Omental fat pad (tissue), 4 donors: ENCODE results near the gene ATG9A. TPM values are rescaled to one million over a fixed set of nuclear protein-coding genes. Genes with fewer than 3 reads are reported as not detected.
A peak's percentile ranks its signal among the peaks of the same experiment; 100 is the strongest.

Experiments
- ATAC-seq: fragments of 150-250 bp; one replicate; pipeline ENCODE4 v1.9.1; 2016; ENCODE audit warnings: mild to moderate bottlenecking, moderate library complexity; ENCODE audit not compliant: low FRiP score
- DNase-seq: peaks from one replicate; pipeline ENCODE4 v3.0.0-alpha.2; 2019; ENCODE audit warnings: low spot score
- total RNA-seq, 4 donors: library from RNA; depleted of rRNA; stranded (reverse); fragments of >200 nt; gene quantifications; one replicate each; pipeline ENCODE4 v1.1.0, GENCODE V29; 2016
- TF ChIP-seq, protein P1 (sequence below), 3 donors: fragments of 450-650 bp; IDR thresholded peaks; one replicate each; pipeline ENCODE4 v1.5.1; 2016 to 2017; ENCODE audit warnings: antibody characterized with exemption in 3 of 3, mild to moderate bottlenecking in 3 of 3, moderate library complexity in 2 of 3

The ATG9A gene
- total RNA-seq, 4 donors from 2014 or later = 24.4 to 52.2 (median 38.6) TPM

- no peak for DNase-seq
- no peak for ATAC-seq
- TF ChIP-seq, protein P1, sequence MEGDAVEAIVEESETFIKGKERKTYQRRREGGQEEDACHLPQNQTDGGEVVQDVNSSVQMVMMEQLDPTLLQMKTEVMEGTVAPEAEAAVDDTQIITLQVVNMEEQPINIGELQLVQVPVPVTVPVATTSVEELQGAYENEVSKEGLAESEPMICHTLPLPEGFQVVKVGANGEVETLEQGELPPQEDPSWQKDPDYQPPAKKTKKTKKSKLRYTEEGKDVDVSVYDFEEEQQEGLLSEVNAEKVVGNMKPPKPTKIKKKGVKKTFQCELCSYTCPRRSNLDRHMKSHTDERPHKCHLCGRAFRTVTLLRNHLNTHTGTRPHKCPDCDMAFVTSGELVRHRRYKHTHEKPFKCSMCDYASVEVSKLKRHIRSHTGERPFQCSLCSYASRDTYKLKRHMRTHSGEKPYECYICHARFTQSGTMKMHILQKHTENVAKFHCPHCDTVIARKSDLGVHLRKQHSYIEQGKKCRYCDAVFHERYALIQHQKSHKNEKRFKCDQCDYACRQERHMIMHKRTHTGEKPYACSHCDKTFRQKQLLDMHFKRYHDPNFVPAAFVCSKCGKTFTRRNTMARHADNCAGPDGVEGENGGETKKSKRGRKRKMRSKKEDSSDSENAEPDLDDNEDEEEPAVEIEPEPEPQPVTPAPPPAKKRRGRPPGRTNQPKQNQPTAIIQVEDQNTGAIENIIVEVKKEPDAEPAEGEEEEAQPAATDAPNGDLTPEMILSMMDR (IDR thresholded peaks at IDR 0.05) = no peak
Measured at GRCh38 chr2:219182331-219183150, 46.9 kb downstream of the ATG9A start.

DNA sequence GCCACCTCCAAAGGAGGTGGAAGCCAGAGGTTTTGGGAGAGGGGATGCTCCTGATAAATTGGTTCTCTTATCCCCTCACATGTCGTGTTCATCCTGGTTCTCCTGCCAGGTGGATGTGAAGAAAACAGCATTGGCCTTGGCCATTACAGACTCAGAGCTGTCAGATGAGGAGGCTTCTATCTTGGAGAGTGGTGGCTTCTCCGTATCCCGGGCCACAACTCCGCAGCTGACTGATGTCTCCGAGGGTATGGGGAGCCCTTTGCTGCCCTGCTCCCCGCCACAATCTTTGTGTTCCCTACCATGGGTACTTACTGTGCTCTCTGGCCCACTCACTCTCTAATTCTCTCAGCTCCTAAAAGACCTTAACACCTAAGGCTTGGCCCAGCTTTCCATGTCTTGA is 47.9 kb downstream of the ATG9A start:
- ATAC-seq (no peak), DNase-seq (no peak)
- TF ChIP-seq, protein P1 (IDR thresholded peaks at IDR 0.05) = no peak

GRCh38 chr2:219180961-219181360 is 48.5 kb downstream of the ATG9A start:
- ATAC-seq = no peak
- DNase-seq = no peak
- TF ChIP-seq, protein P1 (IDR thresholded peaks at IDR 0.05) = no peak

DNA sequence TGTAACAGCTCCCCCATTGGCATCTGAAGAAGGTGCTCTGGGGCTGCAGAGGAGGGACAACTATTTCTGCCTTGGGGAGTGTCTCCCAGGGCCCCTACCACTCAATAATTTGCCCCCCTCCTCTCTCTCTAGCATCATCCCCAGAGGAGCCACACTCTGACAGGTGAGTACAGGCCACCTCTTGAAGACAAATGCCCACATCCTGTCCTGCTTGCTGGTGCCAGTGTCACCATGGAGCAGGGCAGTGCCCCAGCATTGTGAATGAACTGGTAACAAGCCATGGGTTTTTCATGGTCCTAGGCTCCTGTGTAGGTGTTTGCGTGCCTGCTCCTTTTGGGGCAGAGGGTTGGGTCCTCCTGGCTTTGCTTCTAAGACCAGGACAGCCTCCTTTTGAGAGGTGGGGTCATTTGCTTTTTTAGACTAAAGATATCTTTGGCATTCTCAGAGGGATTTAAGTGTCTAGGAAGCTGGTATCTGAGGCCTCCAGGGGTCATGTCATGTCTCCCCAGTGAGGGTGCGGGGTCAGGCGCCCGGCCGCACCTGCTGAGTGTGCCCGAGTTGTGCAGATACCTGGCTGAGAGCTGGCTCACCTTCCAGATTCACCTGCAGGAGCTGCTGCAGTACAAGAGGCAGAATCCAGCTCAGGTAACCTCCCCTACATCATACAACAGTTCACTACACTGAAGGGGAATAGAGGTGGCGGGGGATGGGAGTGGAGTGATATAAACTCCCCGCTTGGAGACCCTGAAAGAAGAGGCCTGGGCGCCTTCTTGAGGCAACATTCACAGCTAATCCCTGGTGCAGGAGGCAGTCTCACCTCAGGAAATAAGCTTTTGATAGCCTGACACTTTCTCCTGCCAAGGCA is 49.6 kb downstream of the ATG9A start:
- TF ChIP-seq, protein P1 (IDR thresholded peaks at IDR 0.05) = no peak
- ATAC-seq (no peak), DNase-seq (no peak)

GRCh38 chr2:219178377-219179175 is 50.9 kb downstream of the ATG9A start:
- no peak for ATAC-seq
- TF ChIP-seq, protein P1 (IDR thresholded peaks at IDR 0.05) = no peak
- peak; percentile 46 for DNase-seq

DNA sequence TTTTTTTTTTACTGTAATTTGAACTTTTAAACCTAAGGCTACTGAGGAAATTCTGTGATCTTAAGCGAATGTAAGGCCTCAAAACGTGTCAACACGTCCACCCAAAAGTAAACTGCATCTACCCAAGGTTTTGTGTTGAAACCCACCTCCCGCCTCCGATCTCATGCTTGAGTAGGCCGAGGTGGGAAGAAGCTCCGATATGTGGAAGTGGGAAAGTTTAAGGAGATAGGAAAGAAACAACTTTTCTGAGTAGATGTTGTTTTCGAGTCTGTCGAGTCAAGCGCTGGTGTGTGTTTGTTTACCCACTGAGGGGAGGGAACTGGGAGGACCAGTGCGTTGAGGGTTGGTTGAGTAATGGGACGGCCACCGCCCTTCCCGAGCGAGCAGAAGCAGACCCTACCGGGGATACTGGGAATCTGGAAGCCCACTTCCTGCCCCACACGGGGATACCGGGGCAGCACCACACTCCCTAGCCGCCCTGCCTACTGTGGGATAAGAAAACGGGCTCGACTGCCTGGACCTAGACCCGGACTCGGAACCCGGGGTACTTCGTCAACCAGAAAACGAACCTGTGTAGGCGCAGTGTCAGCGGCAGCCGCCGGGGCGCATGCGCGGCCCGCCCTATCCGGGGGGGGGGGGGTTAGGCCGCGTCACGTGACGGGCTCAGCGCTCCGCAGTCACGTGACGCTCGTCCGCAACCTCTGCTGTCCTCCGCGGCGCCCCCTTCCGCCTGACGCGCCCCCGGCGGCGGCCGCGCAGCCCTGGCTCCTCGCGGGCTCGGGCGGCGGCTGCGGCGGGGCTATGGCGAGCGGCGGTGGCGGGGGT is 51.7 kb downstream of the ATG9A start, which contains the start of gene RETREG2:
RETREG2 (plus strand) TSS at position 724 of the 825 bp plus-strand sequence; CDS start at position 802, 78 bp downstream.
- DNase-seq (peak; percentile 28), ATAC-seq (peak; percentile 85)
- TF ChIP-seq, protein P1 (IDR thresholded peaks at IDR 0.05) = peak in 1 of 3 donors; percentile 25
